ENCODE results near the gene CREB3L2.
"Not testable (repeated sequence)": the region's sequence is repeated elsewhere in the genome, so short reads cannot be mapped to it uniquely, and the experiment has no call there.

The CREB3L2 gene

GRCh38 chr7:137987968-137988367, 13.9 kb downstream of the CREB3L2 start:
- DNase-seq (ENCODE audit: low spot score) = no peak

DNA sequence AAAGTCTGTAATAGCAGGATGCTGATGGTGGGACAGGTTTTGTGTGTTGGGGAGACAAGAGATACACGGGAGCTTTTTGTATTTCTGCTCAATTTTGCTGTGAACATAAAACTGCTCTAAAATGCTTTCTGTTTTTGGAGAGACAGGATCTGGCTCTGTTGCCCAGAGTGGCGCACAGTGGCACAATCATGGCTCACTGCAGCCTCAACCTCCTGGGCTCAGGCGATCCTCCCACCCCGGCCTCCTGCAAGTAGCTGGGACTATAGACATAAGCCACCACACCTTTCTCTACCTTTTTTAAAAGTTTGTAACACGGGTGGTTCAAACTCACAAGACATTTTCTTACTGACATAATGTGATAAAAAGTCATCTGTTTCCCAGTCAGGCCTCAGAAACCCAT, 14.3 kb downstream of the CREB3L2 start:
- DNase-seq (ENCODE audit: low spot score) = no peak

GRCh38 chr7:137987018-137987349, 14.9 kb downstream of the CREB3L2 start:
- DNase-seq (ENCODE audit: low spot score) = no peak

- no peak for DNase-seq (ENCODE audit: low spot score)
Observed at GRCh38 chr7:137986252-137987017, 15.5 kb downstream of the CREB3L2 start.

DNA sequence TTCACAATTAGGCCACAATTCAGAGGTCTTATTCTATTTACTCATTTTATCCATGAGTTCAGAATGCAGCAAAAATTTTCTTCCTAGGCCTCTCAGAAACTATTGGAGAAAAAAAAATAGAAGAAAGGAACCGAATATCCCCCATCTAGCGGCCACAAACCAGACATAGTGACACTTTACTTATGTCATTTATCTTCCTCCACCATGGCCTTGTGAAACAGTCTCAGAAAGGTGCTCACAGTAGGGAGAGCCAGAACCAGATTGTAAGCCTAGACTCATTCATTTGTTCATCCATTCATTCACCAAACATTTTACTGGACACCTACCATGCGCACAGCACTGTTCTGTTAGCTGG, 16.0 kb downstream of the CREB3L2 start:
- DNase-seq (ENCODE audit: low spot score) = no peak

DNA sequence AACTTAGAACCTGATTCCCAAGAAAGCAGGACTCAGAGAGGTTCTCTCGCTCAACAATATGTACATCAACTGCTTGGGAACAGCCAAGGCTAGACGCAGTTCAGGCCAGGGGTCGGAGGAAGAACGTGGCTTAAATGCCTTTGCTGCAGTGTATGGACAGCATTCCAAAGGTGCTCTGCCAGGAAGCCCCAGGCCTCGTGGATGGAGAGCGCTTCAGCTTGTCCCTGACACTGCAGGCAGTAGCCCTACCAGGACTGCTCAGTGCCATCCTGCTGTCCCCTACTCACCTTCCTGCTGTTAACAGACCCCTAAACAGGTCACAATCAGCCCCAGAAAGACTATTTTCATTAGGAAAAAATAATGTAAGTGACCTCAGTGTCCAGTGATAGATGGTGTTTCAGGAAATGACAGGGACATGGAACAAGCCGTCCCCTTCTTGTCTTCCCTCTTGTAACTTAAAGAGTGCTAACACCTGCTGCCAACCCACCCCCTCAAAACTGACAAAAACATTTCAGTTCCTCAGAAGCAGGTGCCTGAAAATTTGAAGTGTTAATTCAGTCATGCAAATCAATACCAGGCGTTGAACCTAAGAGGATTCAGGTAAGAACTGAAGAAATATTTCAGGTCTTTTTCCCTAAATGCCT, 16.5 kb downstream of the CREB3L2 start:
- DNase-seq (ENCODE audit: low spot score) = no peak

DNA sequence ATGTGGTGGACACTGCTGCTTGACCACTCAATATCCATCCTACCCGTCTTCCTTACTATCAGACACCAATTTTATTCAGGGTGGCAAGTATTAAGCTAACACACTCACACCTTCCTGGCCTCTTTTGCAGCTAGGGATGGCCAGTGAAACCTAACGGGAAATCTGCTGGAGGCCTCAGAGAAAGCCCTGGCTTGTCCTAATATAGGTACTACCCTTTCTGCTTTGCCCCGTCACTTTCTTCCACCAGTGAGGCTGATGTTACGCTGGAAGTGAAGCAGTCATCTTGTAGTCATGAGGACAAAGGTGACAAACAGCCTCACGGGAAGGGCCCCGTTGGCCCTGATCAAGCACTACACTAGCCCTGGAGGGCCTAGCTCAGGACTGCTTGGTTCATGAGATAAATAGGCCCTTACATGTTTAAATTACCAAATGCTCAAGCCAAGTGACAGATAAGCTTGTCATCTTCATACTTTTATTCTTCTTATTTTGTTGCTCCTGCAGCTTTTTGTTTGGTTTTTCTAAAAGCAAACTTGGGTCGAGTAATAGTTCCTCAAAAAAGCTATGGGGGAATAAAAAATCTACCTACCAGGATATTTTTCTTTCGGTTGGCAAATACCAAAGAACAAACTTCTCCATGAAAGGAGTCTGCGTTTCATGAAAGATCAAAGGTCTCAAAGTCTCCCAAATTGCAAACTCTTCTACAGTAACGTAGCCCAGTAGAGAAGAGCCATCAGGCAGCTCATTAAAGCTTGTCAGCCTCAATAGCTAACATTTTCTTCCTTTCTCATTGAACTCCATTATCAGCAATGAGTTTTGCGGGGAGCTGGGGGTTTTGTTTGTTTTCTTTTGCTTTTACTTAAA, 17.5 kb downstream of the CREB3L2 start:
- no peak for DNase-seq (ENCODE audit: low spot score)

DNA sequence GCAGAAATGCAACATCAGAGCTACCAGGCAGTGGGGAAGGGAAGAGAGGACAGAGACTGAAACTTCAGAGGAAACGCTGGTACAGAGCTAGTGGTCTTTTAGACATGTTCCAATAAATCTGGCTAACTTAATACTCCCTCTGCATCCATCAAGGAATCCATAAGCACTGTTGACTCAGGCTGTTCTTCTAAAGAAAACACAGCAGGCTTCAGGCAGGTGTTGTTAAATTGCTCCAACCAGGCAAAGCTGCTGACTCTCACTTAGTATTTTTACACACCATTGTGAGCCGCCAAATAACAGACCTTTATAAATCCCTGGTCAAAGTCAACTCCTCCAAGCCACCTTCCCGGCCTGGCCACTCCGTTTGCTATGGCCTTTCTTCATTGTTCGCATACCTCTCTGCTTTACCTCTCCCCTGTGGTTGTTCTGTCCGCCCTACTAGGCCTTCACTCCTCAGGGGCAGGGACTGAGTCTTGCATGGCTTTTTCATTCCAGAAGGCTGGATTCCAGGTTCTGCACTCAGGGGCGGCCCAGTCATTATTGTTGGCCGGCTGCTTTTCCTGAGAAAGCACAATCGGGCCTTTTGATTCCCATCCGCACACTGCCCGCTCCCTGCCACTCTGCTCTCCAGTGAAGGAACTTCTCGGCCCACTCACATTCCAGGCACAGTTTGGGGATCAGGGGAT, 18.4 kb downstream of the CREB3L2 start:
- DNase-seq (ENCODE audit: low spot score) = no peak

DNA sequence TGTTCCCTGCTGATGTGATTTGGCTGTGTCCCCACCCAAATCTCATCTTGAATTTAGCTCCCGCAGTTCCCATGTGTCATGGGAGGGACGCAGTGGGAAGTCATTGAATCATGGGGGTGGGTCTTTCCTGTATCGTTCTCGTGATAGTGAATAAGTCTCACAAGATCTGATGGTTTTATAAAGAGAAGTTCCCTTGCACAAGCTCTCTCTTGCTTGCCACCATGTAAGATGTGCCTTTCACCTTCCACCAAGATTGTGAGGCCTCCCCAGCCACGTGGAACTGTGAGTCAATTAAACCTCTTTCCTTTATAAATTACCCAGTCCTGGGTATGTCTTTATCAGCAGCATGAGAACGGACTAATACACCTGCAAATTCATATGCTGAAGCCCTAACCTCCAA, 19.5 kb downstream of the CREB3L2 start:
- DNase-seq (ENCODE audit: low spot score) = not testable (repeated sequence)

- DNase-seq (ENCODE audit: low spot score) = no peak
Observed at GRCh38 chr7:137981668-137982067, 20.2 kb downstream of the CREB3L2 start.

- no peak for DNase-seq (ENCODE audit: low spot score)
Observed at GRCh38 chr7:137981175-137981574, 20.7 kb downstream of the CREB3L2 start.

DNA sequence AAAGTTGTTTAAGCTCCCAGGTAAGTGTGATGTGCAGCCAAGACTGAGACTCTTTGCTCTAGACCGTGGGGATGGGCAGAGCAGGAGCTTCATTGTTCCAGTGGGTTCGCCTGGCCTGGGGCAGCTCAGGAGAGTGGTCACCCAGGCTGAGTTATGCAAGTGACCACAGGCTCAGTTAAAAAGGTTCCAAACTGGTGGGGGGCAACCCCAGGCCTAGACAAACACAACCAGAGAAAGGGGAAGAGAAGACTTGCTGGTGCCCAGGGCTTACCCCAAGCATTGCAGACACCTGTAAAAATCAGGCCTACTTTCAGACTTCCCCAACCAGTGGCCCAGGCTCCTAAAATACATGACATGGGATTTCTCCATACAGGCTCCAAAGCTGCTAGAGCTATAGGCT, 21.6 kb downstream of the CREB3L2 start:
- no peak for DNase-seq (ENCODE audit: low spot score)

GRCh38 chr7:137978464-137979237, 23.2 kb downstream of the CREB3L2 start:
- no peak for DNase-seq (ENCODE audit: low spot score)

DNA sequence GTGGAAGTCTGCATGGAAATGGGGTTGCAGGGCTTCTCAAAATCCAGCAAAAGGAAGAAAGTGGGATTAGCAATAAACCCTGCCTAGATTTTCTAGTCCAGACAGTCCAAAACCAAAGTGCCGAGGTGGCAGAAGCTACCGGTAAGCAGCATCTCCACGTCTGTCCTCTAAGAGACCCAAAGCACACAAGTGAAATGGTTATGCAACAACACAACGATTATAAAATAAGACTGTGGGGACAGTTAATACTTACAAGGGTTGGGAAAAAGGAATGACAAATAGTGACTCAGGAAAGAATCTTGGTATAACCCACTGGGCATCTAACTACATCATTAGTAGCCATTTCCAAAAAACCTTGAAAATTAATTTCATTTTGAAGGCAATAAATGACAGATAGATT, 24.7 kb downstream of the CREB3L2 start:
- DNase-seq (ENCODE audit: low spot score) = no peak

DNA sequence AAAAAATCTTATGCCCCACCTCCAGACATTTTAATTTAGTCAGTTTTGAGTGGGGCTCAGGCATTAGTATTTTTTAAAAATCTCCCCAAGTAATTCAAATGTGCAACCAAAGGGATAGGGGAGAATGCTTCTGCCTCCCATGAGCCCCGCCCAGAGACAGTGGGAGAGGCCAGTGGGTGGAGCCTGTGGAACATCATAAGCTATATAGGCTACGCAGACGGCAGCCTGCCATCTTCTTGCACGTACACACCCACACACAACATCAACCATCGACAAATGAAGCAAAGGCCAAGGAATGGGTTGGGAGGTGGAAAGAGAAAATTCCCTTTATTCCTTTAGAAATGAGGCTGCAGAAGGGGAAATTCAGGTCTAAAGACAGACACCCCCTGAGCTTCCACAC, 25.2 kb downstream of the CREB3L2 start:
- DNase-seq (ENCODE audit: low spot score) = no peak

DNA sequence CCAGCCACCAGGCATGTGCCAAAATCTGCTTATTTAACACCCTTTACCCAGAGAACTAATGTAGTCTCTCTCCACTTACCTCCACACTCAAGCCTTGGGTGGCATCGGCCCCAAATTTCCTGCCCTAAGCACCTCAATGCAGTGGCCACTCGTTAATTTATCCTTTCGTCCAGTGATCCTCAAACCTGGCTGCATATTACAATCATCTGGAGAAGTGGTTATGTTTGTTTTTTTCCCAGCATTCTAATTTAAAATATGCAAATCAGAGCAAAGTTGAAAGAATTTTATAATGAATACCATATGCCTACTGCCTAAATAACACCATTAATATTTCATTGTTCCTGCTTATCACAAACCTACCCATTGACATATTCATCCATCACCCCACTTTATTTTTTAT, 25.7 kb downstream of the CREB3L2 start:
- DNase-seq (ENCODE audit: low spot score) = no peak

DNA sequence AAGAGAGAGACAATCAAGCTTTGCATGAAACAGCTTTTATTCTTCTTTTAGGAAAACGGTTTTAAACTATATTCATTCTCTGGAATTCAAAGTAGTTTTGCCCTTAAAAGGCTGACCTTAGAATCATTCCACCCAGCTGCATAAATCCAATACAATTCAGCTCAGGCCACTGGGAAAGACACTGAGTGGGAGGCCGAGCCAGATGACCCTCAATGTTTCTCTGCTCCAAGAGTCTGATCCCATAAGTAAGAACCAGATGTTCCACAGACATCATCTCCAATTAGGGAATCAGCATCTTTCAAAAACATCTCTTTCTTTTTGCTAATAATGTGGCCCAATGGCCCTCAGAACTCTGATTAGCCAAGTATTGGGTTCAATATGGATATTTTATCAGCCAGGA, 26.1 kb downstream of the CREB3L2 start:
- DNase-seq (ENCODE audit: low spot score) = no peak

GRCh38 chr7:137975221-137975620, 26.7 kb downstream of the CREB3L2 start:
- no peak for DNase-seq (ENCODE audit: low spot score)

DNA sequence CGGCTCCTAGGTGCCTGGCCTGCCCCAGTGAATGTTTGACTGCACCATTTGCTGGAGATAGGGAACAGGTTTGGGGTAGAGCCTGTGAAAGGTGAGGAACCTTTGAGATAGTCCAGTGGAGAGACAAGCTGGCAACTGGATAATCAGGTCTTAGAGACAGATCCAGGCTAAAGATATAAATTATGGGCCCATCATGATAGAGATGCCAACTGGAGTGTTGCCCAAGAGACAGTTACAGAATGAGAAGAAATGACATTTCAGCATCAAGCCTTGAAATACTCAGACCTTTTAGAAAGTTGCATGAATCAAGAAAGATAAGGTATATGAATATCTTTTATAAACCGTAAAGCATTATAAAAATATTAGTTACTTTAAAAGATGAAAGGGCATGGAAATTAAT, 27.1 kb downstream of the CREB3L2 start:
- DNase-seq (ENCODE audit: low spot score) = no peak

DNA sequence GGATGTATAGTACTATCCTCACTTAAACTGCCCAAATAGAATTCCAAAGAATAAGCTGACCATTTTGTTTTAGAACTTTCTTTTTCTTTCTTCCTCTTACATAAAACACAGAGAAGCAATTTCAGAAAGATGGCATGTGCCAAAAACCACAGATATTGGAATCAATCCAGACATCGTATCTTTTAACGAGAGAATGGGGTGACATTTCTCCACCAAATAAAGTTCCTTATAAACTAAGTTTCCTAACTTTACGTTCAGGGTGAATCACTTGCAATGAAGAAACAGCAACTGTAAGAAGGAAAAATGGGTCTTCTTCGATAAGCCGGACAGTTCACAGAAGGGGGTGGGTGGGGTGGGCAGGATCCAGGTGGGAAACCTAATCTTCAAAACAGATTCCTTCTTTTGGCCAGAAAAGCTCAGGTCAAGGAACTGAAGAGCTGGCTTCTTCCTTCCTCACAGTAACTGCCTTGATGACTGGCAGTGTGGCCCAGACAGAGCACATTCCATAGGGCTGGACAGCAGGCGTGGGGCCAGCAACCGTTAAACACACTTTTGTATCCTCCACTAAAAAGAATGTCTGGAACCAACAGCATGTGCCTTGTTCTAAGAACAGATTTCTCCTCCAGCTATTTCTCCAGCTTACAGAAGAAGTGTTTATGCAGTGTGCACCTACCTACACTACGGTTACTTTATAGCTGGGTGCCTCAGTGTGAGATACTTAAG, 31.5 kb downstream of the CREB3L2 start:
- DNase-seq (ENCODE audit: low spot score) = no peak

DNA sequence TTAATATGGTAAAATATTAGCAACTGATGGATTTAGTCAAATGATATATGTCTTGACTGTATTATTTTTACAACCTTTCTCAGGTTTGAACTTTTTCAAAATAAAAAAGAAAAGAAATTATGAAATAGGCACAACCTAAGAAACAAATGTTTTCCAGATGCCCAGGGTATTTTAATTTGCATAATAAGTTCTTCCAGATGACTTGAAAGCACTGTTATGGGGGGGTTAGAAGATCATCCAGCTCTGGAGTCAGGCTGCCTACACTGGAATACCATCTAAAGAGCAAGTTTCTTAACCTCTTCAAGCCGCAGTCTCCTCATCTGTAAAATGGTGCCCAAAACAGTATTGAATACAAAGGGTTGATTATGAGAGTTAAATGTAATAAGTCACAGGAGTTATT, 32.1 kb downstream of the CREB3L2 start:
- DNase-seq (ENCODE audit: low spot score) = no peak

All from D341Med (cell line).